GM12873 (cell line): Measurements from ENCODE around the gene MED28.

Experiments used
- TF ChIP-seq, protein P1 (sequence below): IDR thresholded peaks from 2 replicates; pipeline ENCODE4 v1.5.1; 2012; ENCODE audit warnings: low read depth, mild to moderate bottlenecking, moderate library complexity, low read length, control low read depth; ENCODE audit not compliant: insufficient read depth; ENCODE audit errors: missing control alignments

Gene MED28

DNA sequence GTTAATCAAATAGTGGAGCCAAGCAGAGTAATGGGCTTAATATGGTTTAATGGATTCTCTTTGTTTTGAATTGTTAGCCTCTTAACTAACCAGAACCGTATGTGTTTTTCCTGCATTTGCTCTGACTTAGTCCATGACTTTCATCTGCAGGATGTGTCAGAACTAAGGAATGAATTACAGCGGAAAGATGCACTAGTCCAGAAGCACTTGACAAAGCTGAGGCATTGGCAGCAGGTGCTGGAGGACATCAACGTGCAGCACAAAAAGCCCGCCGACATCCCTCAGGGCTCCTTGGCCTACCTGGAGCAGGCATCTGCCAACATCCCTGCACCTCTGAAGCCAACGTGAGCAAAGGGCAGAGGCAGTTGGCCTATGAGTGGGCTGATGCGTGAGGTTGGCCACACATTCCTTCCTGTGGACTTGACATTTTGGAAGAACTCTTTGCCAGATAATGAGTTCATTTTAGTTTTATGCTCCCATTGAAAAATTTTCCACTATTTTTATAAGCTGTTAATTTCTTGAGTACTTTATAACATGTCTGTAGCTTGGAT lies 9.1 kb downstream of the MED28 start:
- TF ChIP-seq, protein P1, sequence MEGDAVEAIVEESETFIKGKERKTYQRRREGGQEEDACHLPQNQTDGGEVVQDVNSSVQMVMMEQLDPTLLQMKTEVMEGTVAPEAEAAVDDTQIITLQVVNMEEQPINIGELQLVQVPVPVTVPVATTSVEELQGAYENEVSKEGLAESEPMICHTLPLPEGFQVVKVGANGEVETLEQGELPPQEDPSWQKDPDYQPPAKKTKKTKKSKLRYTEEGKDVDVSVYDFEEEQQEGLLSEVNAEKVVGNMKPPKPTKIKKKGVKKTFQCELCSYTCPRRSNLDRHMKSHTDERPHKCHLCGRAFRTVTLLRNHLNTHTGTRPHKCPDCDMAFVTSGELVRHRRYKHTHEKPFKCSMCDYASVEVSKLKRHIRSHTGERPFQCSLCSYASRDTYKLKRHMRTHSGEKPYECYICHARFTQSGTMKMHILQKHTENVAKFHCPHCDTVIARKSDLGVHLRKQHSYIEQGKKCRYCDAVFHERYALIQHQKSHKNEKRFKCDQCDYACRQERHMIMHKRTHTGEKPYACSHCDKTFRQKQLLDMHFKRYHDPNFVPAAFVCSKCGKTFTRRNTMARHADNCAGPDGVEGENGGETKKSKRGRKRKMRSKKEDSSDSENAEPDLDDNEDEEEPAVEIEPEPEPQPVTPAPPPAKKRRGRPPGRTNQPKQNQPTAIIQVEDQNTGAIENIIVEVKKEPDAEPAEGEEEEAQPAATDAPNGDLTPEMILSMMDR = no peak

DNA sequence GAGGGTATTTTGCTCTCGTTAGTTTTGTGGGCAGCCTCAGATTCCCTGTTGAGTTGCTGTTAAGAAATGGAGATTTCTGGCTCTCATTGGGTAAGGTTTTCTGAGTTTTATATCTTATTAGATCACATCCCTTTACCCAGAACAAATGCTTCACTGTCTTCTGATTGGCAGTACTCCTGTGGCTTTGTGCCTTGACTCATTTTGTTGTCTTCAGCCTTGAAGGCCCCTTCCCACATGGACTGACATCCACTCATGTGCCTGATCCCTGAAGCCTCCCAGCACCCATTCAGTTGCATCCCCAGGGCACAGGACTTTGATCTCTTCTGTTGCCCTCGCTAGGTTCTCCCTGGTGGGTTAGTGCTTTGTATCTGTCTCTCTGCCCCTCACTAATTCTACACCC lies 10.4 kb downstream of the MED28 start:
- TF ChIP-seq, protein P1 = no peak

DNA sequence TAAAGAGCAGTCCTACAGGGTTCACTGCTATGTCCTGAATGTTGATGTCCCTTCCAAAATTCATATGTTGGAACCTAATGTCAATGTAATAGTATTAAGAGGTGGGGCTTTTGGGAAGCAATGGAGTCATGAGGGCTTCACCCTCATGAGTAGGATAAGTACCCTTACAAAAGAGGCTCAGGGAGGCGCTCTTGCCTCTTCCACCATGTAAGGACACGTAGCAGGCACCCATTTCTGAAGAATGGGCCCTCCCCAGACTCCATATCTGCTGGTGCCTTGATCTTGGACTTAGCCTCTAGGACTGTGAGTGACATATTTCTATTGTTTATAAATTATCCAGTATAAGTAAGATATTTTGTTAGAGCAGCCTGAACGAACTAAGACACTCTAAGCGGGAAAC lies 15.8 kb downstream of the MED28 start:
- TF ChIP-seq, protein P1 = no peak

DNA sequence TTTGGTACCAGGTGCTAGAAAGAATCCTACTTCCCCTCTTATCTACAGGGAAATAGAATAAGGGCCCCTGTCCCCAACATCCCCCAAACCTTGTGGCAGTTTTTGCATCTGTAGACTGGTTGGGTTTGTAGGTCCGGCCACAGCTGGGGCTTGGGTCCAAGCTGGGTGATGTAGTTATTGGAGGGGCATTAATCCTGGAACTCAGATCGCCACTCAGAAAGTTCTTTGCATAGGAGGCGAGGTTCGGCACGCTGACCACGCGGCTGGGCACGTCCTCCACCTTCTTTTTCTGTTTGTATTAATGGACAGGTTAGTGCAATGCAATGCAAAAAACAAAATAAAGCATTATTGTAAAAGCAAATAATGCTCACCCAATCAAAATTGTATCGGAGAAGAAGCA lies 19.2 kb downstream of the MED28 start:
- TF ChIP-seq, protein P1 = no peak

DNA sequence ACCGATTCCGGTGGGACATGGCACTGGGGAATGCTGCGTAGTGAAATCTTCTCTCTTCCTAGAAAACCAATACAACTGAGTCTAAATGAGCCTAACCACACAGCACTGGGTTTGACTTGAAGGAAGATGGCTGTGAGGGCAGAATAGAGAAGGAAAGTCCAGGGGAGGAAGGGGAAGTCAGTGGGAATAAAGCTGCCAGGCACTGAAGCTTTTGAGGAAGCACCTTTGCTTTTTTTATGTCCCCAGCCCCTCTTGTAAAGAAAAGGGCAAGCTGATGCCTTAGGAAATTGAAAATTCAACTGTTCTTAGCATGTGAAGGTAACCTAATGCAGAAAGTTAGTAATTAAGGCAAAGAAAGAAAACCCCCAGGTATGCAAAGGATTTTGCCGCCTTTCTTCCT lies 20.6 kb downstream of the MED28 start:
- TF ChIP-seq, protein P1 = no peak

DNA sequence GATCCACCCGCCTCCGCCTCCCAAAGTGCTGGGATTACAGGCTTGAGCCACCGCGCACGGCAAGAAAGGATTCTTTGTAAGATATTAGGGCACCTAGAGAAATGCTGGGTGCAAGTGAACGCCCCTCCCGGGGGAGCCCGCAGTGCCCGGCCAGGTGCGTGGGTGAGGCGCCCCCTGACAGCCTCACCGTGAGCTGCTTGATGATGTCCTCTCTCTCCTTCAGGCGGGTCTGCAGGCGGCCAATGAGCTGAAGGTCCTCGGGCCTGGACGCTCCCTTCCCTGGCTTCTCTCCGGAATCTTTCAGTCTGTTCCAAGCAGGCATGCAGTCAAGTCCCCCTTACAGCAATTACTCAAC lies 21.9 kb downstream of the MED28 start:
- TF ChIP-seq, protein P1 = no peak

DNA sequence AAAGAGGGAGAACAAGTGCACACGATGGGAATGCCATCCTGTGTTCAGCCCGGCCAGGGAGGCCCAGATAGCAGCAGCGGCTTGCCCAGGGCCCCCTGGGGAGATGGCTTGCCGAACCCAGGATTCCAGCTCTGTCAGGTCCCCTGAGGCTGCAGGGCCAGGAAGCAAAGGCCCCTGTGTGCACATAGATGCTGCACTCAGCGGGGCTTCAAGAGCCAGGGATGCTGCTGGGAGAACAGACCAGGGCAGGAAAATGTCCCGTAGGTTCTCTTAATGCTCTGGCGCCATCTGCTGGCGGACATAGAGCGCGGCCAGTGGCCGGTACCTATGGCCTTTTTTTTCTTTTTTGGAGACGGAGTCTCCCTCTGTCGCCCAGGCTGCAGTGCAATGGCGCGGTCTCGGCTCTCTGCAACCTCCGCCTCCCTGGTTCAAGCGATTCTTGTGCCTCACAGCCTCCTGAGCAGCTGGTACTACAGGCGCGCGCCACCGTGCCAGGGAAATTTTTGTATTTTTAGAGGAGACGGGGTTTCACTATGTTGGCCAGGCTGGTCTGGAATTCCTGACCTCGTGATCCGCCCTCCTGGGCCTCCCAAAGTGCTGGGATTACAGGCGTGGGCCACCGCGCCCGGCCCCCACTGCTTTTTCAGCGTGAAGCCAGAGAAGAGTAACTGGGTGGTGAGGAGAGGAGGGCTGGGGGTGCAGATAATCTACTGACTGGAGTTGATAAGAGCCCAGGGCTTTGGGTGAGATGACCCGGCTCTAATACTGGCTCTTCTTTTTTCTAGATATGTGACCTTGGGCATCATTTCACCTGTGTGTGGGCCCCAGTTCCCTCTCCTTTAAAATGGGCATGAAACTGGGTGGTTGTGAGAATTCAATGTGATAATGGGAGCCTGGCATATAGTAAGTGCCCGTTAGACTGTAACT lies 22.5 kb downstream of the MED28 start:
- TF ChIP-seq, protein P1 = peak; percentile 88
